Measurements from ENCODE around the gene DNAJC1. TPM values are rescaled to one million over a fixed set of nuclear protein-coding genes. Genes with fewer than 3 reads are reported as not detected.
A peak's percentile ranks its signal among the peaks of the same experiment; 100 is the strongest.

DNAJC1 gene
- total RNA-seq, 1 donor = 25.8 TPM

DNA sequence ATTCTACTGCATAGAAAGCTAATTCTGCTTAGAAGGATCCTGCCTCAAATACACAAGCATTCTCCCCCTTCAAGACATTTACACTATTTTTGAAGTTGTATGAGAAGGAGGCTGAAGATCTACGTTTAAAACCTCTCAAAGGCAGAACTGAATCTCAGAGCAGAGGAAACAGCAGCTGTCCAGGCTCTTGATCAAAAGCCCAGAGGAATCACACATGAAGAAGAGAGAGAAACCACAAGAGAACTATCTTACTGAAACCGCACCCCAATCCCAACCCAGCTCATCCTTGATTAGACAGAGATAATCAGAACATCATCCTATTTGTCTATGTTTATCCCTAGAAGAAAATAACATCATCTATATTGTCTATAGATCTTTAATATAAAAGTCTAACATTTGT, 2.2 kb upstream of the DNAJC1 start:
- DNase-seq (ENCODE audit: low read depth) = no peak
- no peak for TF ChIP-seq CTCF (IDR thresholded peaks at IDR 0.05; ENCODE audit: insufficient read depth, low read length)
- H3K4me3 ChIP-seq (ENCODE audit: low read depth, low read length) = no peak overlapping the region

- no peak for DNase-seq (ENCODE audit: low read depth)
- H3K4me3 ChIP-seq (ENCODE audit: low read depth, low read length) = peak overlapping the region; percentile 90
- no peak for TF ChIP-seq CTCF (IDR thresholded peaks at IDR 0.05; ENCODE audit: insufficient read depth, low read length)
Measured at GRCh38 chr10:22003964-22004281, 393 bp upstream of the DNAJC1 start.

DNA sequence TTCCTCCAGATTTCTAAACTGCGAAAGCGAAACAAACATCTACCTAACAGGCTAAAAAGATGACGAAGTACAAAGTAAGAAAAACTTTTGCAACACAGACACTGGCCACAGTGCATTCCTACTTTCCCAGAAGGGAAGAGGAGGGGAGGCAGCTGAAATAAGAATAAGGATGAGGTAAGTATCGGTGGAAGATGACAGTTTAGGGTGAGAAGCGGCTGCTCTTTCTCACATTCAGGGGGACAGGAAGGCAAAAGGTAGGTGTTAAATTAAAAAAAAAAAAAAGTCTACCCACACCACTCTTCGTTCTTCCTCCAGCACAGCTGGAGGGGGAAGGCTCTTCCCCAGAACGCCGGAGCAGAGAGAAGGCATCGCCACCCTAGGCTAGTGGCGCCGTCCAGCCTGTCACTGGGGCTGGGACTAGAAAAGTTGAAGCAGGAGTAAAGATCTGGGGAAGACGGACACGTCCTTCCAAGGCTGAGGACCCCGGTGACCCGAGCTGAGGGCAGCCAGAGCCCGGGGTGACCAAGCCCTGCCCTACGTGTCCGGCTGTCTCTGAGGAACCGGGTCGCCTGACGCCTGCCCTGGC, 846 bp downstream of the DNAJC1 start:
- peak overlapping the region; percentile 90 for H3K4me3 ChIP-seq (ENCODE audit: low read depth, low read length)
- DNase-seq (ENCODE audit: low read depth) = peak; percentile 77
- TF ChIP-seq CTCF (IDR thresholded peaks at IDR 0.05; ENCODE audit: insufficient read depth, low read length) = no peak

GRCh38 chr10:21995557-21995956, 8.0 kb downstream of the DNAJC1 start:
- H3K4me3 ChIP-seq (ENCODE audit: low read depth, low read length) = no peak overlapping the region
- peak; percentile 59 for DNase-seq (ENCODE audit: low read depth)
- no peak for TF ChIP-seq CTCF (IDR thresholded peaks at IDR 0.05; ENCODE audit: insufficient read depth, low read length)

DNA sequence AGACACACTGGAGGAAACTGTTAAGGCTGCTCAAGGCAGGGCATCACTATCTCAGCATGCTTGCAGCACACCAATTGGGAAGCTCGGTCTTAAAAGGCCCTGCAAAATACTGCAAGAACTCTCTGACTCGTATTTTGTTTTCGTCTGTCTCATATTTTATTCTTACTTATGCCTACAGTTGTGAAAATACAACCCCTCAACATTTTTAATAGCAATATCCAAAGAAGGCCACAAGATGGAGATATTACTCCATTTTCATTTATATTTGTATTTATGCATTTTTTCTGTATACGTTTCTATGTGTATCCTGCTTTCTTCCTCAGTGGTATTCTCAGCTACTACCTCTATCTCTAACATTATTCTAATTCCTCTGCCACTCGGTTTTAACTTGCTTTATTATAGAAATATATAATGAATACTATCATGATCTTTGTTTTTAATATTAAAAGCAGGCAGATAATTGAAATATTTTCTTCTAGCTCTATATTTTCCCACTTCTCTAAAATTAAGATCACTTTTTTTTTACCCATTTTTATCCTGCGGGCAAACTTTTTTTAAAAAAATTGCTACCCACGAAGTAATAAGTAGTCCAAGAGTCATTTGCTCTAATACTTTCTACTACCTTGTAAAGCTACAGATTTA, 10.0 kb downstream of the DNAJC1 start:
- TF ChIP-seq CTCF (IDR thresholded peaks at IDR 0.05; ENCODE audit: insufficient read depth, low read length) = peak; percentile 43
- H3K4me3 ChIP-seq (ENCODE audit: low read depth, low read length) = no peak overlapping the region
- DNase-seq (ENCODE audit: low read depth) = peak; percentile 64

DNA sequence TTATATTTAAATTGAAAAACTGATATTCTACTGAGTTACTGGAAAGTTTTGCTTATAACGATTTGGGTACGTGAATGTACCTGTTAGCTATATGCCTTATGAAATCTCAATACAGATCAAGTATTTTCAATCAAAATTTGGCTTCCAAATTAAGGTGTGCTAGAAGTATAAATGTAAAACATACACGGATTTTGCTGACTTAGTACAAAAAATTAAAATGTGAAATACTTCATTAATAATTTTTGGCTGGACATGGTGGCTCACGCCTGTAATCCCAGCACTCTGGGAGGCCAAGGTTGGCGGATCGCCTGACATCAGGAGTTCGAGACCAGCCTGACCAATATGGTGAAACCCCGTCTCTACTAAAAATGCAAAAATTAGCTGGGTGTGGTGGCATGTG, 11.7 kb downstream of the DNAJC1 start:
- no peak for DNase-seq (ENCODE audit: low read depth)
- TF ChIP-seq CTCF (IDR thresholded peaks at IDR 0.05; ENCODE audit: insufficient read depth, low read length) = no peak

GRCh38 chr10:21990449-21990848, 13.1 kb downstream of the DNAJC1 start:
- no peak for DNase-seq (ENCODE audit: low read depth)
- no peak overlapping the region for H3K4me3 ChIP-seq (ENCODE audit: low read depth, low read length)
- no peak for TF ChIP-seq CTCF (IDR thresholded peaks at IDR 0.05; ENCODE audit: insufficient read depth, low read length)

More for the DNA sequence above, 11.7 kb downstream of the DNAJC1 start:
- H3K4me3 ChIP-seq (ENCODE audit: low read depth, low read length) = no peak overlapping the region

Data from fibroblast of the aortic adventitia (primary cell).